NCI-H187 treated with DMSO at 0.1 percent for 48 hours (cell line): ENCODE results near the gene P4HA1.
"Not testable (repeated sequence)": the region's sequence is repeated elsewhere in the genome, so short reads cannot be mapped to it uniquely, and the experiment has no call there.

Experiments
- DNase-seq: peaks from one replicate; lab custom pipeline; 2025; lab: John Stamatoyannopoulos, UW

Gene P4HA1

DNA sequence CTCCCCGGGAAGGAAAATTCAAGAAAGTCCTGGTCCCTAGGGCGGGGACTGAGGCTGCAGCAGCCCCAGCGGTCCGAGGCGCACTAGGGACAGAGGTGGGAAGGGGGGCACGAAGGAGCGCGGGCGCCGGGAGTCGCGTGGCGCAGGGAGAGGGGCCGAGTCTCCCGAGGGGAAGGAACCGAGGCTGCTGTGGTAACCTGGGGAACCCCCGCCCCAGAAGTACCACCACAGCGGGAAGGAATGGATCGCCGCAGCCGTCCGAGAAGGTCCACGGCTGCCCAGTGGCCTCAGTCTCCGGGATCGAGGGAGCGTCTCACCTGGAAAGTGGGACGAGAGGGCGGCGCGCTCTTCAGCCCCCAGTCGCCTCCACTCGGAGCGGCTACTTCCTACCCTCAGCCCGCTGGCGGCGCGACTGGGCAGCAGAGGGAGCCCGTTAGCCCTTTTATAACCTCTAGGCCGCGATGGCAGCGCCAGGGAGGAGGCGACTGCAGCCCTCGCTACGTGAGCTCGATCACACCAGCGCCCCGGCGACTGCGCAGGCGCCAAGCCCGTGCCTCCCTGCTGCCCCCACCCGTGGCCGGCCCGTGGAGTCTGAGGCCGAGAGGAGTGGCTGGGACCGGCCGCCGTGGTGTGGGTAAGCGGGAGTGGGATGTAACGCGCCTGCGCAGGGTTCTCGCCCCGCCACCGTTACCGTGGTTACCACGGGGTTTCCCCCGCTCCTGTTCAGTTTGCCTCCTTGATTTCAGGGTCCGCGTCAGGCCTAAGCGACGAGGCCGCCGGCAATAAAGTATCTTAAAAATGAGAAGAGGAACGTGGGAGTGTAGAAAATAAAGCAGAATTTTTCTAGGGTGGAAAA is at the start of gene P4HA1:
P4HA1 (minus strand) TSS at position 418 of the 856 bp plus-strand sequence. CDS start 21,983 bp downstream, outside the sequence.
- DNase-seq: peak; percentile 48

DNA sequence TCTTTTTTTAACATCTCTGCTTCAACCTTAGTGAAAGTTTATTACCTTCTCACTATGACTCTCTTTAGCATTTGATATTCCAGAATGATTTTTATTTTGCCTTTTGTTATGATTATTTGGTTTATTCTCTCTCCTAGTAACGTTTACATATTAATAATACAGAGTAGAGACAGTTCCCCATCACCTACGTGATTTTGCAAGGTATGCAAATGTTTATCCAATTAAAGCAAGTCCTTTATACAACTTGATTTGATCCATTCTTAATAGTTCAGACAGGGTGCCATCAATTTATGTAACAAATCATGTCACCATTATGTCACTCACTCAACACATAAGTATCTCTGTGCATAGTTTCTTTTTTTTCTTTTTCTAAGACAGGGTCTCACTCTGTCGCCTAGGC is 44.9 kb upstream of the P4HA1 start:
- no peak for DNase-seq

DNA sequence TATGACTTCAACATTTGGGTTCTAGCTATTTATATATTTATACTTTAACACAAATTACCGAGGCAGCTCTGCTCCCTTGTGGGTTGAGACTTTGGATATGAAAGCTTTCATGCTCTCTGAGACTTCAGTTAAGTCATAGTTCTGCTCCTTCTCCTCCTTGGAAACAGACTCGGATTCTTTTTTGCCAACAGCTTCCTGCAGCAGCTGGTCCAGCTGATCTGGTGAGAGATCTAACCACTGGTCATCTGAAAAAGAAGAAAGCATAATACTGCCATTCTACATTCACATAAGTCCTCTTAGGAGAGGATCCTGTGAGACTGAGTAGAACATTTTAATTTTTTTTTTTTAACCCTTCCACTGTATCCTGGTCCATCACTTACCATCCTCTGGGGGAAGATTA is 42.6 kb upstream of the P4HA1 start:
- no peak for DNase-seq

DNA sequence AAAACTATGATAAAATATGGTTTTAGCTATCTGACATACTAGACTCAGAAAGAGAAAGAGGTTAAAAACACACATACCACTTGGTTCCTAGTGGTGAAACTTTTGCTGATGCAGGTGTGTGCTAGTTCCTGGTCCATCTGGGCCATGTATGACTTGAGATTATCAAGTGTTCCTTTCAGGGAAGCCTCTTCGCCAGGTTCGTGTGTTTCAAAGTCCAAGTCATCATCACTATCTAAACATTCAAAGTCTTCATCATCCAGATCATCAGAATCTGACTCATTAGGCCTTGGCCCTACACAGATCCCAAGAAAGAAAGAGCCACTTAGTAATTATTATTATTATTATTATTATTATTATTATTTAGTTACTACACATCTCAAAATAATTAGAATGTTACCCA is 40.0 kb upstream of the P4HA1 start:
- DNase-seq: no peak

DNA sequence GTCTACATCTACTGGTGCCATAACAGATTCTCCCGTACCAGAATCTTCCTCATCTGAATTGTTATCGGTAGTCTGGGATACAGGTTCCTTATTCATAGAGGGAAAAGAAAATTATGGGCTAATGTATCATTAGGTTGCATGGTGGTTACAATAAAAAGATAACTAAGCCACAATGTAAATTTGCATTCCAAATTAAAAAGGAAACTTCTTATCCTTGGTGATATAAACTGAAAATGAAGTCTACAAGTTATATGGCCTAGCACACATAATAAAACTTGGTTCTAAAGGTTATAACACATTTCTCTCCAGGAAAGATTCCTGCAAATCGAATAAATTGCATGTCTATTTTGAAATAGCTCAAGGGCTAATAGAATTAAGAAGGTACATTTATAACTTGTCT is 38.1 kb upstream of the P4HA1 start:
- no peak for DNase-seq

DNA sequence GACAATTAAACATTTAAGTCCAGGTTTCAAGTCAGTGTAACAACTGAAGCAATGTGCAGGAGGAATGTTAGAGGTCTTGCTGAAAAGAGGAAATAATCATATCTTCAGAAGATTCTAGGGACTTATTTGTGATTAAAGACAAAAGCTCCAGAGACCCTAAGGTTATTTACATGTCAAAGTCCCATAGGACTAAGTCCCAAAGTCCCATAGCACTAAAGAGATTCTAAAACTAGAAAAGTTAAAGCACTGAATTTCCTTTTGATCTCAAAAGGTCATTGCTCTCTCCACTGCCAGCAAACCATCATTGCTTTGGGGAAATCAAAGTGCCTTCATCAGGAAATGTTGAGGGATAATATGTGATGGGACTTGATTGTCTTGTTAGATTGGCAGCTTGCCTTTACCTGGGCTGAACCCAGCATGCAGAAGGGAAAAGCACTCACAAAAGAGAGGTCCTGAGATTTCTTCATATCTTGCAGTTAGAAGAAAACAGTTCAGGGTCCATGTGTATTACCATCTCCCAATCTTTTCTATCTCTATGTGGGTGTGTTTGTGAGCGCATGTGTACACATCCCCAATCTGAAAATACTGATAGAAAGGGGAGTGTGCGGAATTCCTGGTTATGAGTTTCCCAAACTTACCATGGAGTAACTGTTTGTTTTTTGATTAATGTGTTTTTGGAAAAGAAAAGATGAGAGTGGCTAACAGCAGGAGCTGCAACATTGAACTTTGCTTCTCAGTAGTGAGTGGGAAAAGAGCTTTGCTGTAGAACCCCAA is 35.4 kb upstream of the P4HA1 start:
- DNase-seq: no peak

DNA sequence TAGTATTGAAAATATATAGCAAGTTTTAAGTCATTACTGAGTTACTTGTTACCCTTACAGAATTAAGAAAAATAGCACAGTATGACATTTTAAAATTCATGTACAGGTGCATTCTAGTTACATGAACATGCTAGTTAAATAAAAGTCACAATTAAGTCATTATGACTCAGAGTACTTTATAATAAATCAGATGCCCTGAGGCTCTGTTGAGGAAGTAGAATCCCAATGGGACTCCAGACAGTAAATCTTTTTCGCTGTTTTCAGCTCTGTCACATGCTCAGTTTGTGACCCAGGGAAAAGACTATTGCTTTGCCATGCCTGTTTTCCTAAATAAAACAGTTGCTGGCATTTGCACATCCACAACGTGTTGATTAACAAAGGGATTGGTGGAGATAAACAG is 34.6 kb upstream of the P4HA1 start:
- no peak for DNase-seq

DNA sequence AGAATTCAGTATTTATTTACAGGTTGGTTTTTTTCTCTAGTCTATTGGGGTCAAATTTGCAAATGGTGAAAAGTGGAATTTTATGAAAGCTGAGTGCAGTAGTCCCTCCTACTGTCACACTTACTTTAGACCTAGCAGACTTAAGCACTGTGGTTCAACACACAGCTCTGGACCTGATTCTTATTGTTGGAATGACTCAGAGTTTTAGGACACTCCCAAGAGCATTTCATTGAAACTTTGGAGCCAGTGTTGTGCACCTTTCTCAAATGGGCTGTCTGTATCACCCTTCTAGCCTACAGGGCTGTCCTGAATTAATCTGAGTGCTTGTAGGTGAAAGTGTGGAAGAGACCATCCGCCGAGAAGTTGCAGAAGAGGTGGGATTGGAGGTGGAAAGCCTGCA is 29.7 kb upstream of the P4HA1 start:
- no peak for DNase-seq

DNA sequence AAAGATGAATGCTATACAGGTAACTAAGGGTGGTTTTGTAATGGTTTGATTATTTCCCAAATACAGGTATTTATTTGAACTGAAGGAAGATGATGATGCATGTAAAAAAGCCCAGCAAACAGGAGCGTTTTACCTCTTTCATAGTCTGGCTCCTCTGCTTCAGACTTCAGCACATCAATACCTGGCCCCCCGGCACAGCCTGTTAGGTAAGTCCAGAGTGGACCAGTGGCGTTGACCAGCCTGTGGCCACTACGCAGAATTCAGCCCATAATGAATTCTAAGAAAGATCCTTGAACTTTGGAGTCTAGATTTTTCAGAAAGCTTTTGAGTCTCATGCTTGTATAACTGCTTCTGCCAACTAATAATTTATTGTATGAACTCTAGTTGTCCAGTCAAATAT is 23.3 kb upstream of the P4HA1 start:
- DNase-seq: no peak

DNA sequence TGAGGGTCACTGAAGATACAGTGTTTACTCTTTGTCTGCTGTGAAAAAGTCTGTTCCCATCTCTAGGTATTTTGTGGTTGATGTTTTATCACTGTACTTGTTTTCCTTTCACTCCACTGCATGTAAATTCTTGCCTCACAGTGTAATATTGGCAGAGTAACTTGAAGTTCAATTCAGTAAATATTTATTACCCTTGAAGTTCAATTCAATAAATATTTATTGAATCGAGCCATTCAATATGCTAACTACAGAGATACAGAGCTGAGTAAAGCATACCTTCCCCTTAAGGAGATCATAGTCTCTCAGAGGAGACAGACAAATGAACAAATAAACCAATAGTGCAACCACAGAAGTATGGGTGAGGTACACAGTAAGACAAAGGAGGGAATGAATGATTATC is 22.8 kb upstream of the P4HA1 start:
- DNase-seq: no peak

DNA sequence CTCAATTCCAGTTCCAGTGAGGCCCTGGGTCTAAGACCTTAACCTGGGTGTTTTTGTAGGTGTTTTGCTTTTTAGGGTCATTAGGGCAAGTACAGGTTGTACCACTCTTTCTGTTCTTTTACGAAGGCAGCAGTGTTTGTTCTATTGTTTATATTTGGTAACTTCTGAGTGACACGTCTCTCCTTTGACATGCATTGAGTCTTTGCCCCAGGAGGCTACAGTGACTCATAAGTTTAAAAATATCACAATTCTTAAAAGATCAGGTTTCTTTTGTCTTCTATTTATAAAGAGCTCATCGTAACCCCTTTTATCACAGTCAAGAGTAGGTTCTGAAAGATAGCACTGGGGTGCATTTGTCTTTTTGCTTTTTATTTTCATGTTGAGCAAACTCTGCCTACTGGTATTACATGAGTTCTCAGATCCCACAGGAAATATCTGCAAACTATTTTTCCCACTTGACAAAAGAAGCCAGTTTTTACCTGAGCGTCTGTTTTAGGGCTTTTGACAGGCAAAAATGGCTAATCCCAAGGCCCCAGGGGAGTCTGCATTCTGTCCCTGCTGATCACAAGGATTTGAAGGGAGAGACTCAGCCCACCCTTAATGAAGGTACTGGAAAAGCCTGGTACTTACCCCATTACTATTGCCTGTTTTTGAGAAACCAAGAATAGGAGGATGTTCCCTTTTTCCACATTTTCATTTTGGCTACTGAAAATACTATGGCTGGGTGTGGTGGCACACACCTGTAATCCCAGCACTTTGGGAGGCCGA is 21.5 kb upstream of the P4HA1 start:
- DNase-seq: no peak

DNA sequence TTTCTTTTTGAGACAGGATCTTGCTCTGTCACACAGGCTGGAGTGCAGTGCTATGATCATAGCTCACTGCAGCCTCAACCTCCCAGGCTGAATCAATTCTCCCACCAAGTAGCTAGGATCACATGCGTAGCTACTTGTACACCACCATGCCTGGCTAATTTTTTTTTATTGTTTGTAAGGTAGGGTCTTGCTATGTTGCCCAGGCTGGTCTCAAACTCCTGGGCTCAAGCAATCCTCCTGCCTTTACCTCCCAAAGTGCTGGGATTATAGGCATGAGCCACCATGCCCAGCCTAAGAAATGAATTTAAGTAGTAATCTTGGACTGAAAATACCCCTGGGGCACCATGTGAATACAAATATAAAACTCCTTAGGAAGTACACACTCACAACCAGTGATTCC is 19.4 kb upstream of the P4HA1 start:
- no peak for DNase-seq

DNA sequence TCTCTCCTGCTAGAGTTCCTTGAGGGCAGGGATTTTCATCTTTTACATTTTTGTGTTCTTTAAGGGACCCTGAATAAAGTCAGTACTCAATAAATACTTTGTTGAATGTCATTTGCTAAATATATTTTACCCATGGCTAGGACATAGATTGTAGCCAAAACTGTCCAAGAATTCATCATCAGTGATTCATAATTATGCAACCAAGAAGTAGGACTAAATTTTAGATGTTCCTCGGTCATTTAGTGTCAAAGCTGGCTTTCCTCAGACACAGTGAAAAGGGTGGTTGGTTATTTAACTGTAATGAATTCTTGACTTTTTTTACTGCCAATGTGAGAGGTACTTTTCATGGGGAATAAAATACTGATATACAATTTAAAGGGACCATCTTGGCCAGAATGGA is 16.9 kb upstream of the P4HA1 start:
- no peak for DNase-seq

DNA sequence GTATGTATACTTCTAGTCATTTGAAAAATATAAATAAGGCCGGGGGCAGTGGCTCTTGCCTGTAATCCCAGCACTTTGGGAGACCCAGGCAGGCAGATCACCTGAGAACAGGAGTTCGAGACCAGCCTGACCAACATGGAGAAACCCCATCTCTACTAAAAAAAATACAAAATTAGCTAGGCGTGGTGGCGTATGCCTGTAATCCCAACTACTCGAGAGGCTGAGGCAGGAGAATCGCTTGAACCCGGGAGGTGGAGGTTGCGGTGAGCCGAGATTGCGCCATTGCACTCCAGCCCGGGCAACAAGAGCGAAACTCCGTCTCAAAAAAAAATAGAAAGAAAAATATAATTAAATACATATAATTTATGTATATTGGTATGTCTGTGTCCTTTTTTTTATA is 15.4 kb upstream of the P4HA1 start:
- not testable (repeated sequence) for DNase-seq

DNA sequence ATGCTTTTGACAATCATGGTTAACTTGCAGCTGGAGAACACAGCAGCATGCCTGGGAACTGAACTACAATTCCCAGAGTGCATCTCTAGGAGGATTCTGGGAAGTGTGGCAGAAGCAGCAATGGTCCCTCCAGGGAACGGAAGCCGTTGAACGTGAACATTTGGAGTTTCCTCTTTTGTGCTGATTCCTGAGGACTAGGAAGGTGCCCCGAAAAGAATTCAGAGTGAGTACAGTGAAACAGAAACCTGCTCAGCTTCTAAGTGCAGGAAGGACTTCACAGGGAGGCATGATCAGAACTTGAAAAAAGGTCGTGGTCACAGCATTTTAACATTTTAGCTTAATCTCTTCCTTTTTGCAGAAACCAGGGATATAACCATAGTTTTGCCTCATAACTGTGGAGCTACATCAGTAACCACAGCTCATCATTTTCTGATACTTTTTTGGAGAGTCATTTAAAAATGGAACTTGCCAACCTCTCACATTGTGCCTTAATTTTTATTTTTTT is 13.7 kb upstream of the P4HA1 start, which contains the start of gene NUDT13:
NUDT13 (plus strand) TSS at position 111 of the 505 bp plus-strand sequence. CDS start 3,911 bp downstream, outside the sequence.
- DNase-seq: no peak

DNA sequence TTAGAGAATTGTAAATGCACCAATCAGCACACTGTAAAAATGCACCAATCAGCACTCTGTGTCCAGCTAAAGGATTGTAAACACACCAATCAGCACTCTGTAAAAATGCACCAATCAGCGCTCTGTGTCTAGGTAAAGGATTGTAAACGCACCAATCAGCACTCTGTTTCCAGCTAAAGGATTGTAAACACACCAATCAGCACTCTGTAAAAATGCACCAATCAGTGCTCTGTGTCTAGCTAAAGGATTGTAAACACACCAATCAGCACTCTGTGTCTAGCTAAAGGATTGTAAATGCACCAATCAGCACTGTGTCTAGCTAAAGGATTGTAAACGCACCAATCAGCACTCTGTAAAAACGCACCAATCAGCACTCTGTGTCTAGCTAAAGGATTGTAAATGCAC is 12.6 kb upstream of the P4HA1 start:
- DNase-seq: not testable (repeated sequence)

DNA sequence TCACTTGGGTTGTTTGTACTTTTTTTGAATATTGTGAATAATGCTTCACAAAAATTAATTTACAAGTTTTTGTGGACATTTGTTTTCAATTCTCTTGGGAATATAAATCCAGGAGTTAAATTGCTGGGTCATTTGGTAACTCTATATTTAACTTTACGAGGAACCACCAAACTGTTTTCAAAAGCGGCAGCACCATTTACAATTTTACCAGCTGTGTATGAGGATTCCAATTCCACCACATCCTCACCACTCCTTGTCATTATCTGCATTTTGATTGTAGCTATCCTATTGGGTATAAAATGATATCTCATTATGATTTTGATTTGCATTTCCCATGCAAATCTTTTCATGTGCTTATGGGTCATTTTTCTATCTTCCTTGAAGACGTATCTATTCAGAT is 9.6 kb upstream of the P4HA1 start:
- DNase-seq: no peak

DNA sequence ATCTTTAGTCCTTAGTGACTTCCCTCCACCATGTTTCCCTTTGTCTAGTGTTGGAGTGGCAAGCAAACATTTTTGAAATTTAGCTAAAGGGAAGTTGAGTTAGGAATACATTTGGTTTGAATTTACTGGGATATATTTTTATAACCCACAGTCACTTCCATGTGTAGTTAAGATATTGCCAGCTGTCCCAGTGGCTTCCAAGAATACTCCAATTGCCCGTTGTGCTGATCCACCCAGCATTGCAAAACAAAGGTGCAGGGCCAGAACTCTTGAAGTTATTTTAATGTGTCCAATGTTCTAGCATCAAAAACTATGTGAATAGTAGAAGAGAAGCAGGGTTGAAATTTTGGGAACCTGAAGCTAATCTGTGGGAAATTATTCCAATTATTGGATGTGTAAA is 2.5 kb upstream of the P4HA1 start:
- no peak for DNase-seq

DNA sequence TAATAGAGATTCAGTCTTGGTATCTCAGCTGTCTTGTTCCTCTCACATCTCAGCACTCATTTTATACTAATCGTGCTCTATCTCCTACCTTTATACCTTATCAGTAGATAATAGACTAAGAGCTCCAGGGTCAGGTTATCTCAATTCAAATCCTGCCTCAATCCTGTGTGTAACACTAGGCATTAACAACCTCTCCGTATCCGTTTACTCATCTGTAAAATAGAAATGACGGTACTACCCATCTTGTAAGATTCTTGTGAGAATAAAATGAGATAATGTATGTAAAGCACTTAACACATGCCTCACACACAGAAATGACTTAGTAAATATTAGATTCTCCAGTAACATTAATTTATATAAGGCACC is 622 bp upstream of the P4HA1 start:
- no peak for DNase-seq

DNA sequence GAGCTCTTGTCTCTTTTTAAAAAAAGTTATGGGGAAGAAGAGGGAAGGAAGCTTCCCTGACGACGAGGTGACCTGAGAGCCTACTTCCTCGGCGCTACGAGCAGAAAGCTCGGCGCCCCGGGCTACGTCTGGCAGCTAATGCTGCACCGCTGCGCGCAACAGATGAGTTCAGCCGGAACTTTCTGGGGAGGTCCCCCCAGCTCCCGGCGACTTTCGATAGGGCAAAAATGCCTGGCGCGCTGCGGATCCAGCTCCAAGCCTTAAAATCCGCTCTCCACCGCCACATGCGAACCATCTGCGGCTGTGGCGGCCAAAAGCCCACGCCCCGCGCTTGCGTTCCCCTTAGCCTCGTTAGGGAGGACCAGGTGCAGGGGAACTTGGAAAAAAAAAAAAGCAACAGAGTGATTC is 621 bp downstream of the P4HA1 start:
- DNase-seq: no peak

DNA sequence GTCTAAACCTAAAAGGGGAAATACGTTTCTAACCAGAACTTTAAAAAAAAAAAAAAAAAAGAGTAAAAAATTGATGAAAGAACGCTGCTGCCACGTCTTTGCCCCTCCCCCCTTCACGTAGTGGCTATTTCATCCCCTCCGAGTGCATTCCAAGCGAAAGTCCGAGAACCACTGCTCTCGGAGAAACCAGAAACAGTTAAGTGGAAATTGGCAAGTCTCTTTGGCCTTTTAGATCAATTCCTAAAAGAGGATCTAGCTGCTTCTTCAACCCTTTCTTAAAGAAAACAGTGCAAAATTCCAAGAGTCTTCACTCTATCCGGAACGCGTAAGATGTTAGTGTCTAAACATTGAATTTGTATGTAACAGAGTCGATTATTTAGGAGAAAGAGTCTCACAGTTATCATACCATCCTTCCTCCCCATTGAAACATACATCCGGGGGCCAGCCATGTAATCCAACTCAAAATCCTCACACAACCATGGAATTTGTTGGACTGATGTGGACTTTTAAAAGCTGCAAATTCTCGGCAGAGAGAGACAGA is 1.1 kb downstream of the P4HA1 start:
- no peak for DNase-seq

DNA sequence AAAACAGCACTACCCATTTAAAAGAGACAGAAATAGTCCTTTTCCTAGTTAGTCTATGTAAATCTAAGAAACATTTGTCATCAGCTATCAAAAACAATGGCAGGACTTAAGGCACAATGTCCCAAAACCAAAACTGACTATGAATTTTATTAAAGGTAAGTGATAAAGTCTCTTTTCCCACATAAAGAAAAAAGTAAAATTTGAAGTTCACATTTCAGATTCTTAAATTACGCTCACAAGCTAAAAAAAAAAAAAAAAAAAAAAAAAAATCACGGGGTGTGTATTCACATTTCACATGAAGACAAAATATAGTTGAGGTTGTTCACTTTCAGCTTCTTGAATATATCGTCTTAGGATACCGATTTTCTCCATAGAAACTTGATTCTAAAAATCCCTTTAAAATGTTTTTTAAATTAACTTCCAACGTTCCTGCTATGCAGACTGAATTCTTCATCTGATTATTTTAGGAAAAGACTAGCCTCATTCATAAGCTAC is 1.6 kb downstream of the P4HA1 start:
- DNase-seq: no peak
